OCI-LY1 (cell line): Measurements from ENCODE around the gene SLC27A6.

Source experiments
- CTCF ChIP-seq: fragments of 200-600 bp; sonication (generic), shearing (Covaris generic); IDR thresholded peaks from 2 replicates; pipeline ENCODE4 v1.5.1; 2017; ENCODE audit warnings: mild to moderate bottlenecking, antibody characterized with exemption, low read length, moderate library complexity, mixed read lengths
- EZH2 ChIP-seq: fragments of 200-600 bp; sonication (generic), shearing (Covaris generic); IDR thresholded peaks from 2 replicates; pipeline ENCODE4 v1.8.0; 2017; ENCODE audit warnings: borderline replicate concordance, mixed run types, mild to moderate bottlenecking, antibody characterized with exemption, low read length, moderate library complexity, mixed read lengths

GRCh38 chr5:129061849-129062248 lies 96.6 kb downstream of the SLC27A6 start:
- TF ChIP-seq CTCF (no peak), EZH2 (no peak)
